Glutamatergic neuron (in vitro differentiated cells): Measurements from ENCODE around the gene EPN2. TPM values are rescaled to one million over a fixed set of nuclear protein-coding genes. Genes with fewer than 3 reads are reported as not detected.
A peak's percentile ranks its signal among the peaks of the same experiment; 100 is the strongest.

ENCODE experiments used
- DNase-seq: peaks from one replicate; pipeline ENCODE4 v3.0.0; 2022
- H3K27ac Mint-ChIP-seq: one replicate; pipeline ENCODE4 v1.8.0; 2020; ENCODE audit warnings: mild to moderate bottlenecking, mixed read lengths, inconsistent platforms; ENCODE audit not compliant: unreplicated experiment
- H3K27me3 Mint-ChIP-seq: one replicate; pipeline ENCODE4 v1.8.0; 2020; ENCODE audit warnings: mild to moderate bottlenecking, moderate library complexity, mixed read lengths, inconsistent platforms; ENCODE audit not compliant: unreplicated experiment
- H3K36me3 Mint-ChIP-seq: one replicate; pipeline ENCODE4 v1.8.0; 2020; ENCODE audit warnings: mild to moderate bottlenecking, mixed read lengths, inconsistent platforms; ENCODE audit not compliant: unreplicated experiment
- H3K4me1 Mint-ChIP-seq: one replicate; pipeline ENCODE4 v1.8.0; 2020; ENCODE audit warnings: mild to moderate bottlenecking, low read depth, mixed read lengths, inconsistent platforms; ENCODE audit not compliant: unreplicated experiment
- H3K4me3 Mint-ChIP-seq: one replicate; pipeline ENCODE4 v1.8.0; 2020; ENCODE audit warnings: mild to moderate bottlenecking, mixed read lengths, inconsistent platforms; ENCODE audit not compliant: unreplicated experiment
- H3K9me3 Mint-ChIP-seq: one replicate; pipeline ENCODE4 v1.8.0; 2020; ENCODE audit warnings: mild to moderate bottlenecking, moderate library complexity, mixed read lengths, inconsistent platforms; ENCODE audit not compliant: unreplicated experiment
- total RNA-seq: library from RNA; stranded (reverse); fragmentation: NEBNext Ultra II Directional; extraction: Animal tissue kit (Norgen Biotek cat#: 25700); gene quantifications from one replicate; pipeline ENCODE4 v1.2.1, GENCODE V29; 2021; ENCODE audit not compliant: unreplicated experiment
- TF ChIP-seq, protein P1 (sequence below): fragments of 200-600 bp; sonication (generic); IDR thresholded peaks from one replicate; pipeline ENCODE4 v1.5.0; 2021; ENCODE audit not compliant: partially characterized antibody, unreplicated experiment

EPN2 gene
- total RNA-seq, 1 donor from 2014 or later, result 45.2 TPM

DNA sequence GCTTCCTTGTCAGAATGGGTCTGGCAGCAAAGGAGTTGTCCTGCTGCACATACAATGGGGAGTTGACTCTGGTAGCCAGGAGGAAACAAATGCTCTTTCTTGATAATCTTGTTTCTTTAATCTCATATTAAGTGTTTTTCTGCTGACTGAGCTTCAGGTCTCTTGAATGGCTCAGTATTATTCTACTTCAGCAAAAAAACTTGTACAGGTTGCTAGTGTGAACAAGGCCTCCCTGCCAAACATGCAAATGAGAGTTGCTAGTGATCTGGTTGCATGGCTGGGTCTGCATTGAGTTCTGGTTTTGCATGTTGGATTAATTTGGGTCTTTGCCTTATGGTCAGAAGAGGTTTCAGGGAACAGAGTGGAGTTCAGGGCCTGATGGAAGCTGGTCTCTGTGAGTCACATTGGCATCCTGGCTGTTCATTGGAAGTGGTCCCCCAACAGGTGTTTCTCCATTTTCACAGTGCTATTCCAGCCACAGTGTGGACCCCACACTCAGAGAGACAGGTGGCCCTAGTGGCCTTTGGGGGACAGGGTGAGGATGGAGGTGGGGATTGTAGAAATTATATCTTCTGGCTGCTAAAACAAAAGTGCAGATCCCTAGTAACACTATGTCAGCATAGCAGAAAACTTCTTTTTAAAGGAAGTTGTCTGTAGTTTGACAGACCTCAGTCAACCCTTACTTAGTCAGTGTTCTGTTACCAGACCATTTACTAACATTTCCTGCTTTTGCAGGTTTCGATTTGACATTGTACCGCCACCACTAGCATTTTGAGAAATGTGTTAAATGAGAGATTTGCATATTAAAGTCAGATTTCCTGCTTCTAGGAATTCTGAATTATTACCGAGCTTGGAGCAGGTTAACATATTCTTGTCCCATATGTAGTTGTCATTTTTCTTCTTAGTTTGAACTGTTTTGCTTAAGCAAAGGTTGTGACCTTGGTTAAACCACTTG is 47.1 kb downstream of the EPN2 start:
- no peaks in the 10 kb centered on the region for H3K9me3 Mint-ChIP-seq
- no peak overlapping the region for H3K4me3 Mint-ChIP-seq
- H3K27ac Mint-ChIP-seq, result no peak overlapping the region
- peaks cover 6% of the 10 kb centered on the region for H3K27me3 Mint-ChIP-seq
- TF ChIP-seq, protein P1, sequence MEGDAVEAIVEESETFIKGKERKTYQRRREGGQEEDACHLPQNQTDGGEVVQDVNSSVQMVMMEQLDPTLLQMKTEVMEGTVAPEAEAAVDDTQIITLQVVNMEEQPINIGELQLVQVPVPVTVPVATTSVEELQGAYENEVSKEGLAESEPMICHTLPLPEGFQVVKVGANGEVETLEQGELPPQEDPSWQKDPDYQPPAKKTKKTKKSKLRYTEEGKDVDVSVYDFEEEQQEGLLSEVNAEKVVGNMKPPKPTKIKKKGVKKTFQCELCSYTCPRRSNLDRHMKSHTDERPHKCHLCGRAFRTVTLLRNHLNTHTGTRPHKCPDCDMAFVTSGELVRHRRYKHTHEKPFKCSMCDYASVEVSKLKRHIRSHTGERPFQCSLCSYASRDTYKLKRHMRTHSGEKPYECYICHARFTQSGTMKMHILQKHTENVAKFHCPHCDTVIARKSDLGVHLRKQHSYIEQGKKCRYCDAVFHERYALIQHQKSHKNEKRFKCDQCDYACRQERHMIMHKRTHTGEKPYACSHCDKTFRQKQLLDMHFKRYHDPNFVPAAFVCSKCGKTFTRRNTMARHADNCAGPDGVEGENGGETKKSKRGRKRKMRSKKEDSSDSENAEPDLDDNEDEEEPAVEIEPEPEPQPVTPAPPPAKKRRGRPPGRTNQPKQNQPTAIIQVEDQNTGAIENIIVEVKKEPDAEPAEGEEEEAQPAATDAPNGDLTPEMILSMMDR, result no peak
- no peak for DNase-seq
- peaks cover 27% of the 10 kb centered on the region for H3K4me1 Mint-ChIP-seq
- H3K36me3 Mint-ChIP-seq, result peaks cover 10% of the 10 kb centered on the region

DNA sequence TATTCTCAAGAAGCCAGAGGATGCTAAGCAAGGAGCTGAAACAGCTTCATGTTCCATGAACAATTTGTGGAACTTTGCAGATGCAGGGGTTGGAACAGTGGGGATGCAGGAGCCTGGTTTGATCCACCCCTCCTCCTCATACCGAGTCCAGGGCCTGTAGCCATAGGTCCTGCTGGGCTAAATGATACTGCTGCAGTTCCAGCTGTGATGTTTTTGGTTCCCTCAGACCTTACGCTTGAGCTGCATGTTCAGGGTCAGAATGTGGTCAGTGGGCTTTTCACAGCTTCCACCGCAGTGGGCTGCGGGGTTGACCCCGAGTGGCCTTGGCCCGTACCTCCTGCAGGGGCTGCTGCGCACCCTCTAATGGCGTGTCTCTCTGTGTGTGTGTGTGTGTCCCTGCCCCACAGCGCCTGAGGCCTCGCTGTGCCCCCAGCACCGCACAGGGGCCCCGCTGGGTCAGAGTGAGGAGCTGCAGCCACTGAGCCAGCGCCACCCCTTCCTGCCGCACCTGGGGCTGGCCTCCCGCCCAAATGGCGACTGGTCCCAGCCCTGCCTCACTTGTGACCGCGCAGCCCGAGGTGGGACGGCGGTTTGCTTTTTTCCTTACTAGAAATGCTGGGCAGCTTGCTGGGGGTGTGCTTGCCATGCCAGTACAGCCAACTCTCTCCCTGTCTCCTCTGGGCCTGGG is 48.2 kb downstream of the EPN2 start:
- H3K27me3 Mint-ChIP-seq, result peaks cover 6% of the 10 kb centered on the region

DNA sequence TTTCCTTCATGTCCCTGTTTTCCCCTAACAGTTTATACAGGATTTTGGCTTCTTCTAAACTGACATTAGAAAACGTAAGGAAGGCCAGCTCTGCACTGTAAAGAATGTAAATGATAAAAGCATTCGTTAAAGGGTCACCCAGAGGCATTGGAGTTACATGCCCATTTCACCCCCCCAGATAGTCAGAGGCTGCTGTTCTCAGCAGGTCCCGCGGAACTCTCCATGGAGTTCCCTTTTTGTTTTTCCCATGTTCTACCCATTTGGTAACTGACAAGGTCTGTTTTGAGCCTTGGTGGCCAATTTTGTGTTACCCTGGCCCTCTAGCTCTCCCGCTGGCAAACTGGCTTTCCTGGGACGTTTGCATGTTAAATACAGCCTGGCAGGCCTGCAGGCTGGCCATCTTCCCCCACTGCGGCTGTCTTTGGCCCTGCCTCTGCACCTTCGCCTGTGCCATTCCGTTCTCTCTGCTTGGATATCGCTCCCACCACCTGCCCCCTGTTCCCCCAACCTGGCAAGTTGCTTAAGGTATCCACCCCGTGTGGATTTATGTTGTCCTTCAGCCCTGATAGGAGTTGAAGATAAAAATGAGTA is 49.7 kb downstream of the EPN2 start:
- DNase-seq, result no peak
- Mint-ChIP-seq H3K4me3 (no peak overlapping the region), H3K4me1 (peaks cover 33% of the 10 kb centered on the region), H3K27me3 (peaks cover 6% of the 10 kb centered on the region), H3K36me3 (peaks cover 10% of the 10 kb centered on the region), H3K9me3 (no peaks in the 10 kb centered on the region), H3K27ac (no peak overlapping the region)
- TF ChIP-seq, protein P1, result no peak

More for the DNA sequence above, 48.2 kb downstream of the EPN2 start:
- H3K27ac Mint-ChIP-seq, result no peak overlapping the region
- H3K9me3 Mint-ChIP-seq, result no peaks in the 10 kb centered on the region
- peaks cover 10% of the 10 kb centered on the region for H3K36me3 Mint-ChIP-seq
- TF ChIP-seq, protein P1, result no peak
- peak overlapping the region; percentile 23 for H3K4me3 Mint-ChIP-seq
- no peak for DNase-seq
- peaks cover 31% of the 10 kb centered on the region for H3K4me1 Mint-ChIP-seq

DNA sequence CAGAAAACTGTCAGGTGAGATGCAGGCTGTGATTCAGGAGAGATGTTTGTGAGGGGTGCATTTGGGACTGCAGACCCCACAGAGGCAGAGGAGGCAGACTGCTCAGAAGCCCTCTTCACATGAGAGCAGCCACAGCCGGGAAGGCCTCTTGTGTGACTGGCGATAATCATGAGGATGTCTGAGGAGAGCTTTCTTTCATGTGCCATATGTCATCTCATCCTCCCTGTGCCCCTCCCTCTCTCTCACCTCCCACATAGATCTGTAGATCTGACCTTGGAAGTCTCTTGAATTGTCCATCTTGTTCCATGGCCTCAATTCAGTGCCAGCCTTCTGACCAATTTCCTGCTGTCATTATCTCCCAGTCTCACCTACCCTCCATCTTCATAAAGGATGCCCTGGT is 50.5 kb downstream of the EPN2 start:
- Mint-ChIP-seq H3K4me3 (peak overlapping the region; percentile 39), H3K27me3 (peaks cover 6% of the 10 kb centered on the region), H3K36me3 (peaks cover 10% of the 10 kb centered on the region), H3K4me1 (peaks cover 33% of the 10 kb centered on the region), H3K27ac (peak overlapping the region; percentile 12), H3K9me3 (no peaks in the 10 kb centered on the region)
- no peak for DNase-seq
- TF ChIP-seq, protein P1, result no peak
